Heart left ventricle (tissue), 16 donors: ENCODE measurements around the gene CNPY1. TPM values are rescaled to one million over a fixed set of nuclear protein-coding genes. Genes with fewer than 3 reads are reported as not detected.

Experiments
- ATAC-seq, 4 donors: fragments of 200-7000 bp; cut with Tn5 transposase; one replicate each; pipeline ENCODE4 v1.9.1; 2020 to 2022; ENCODE audit warnings: moderate library complexity in 4 of 4, mild to moderate bottlenecking in 3 of 4, moderate number of reproducible peaks in 1 of 4
- DNase-seq, 5 donors: peaks; one replicate each; pipeline ENCODE4 v3.0.0-alpha.2; 2020
- H3K27ac ChIP-seq, 12 donors: fragments of 200-600 bp; sonication (generic) in 4 of 12; one replicate each; pipeline versions ENCODE4 v1.5.0 to v1.8.0; 2016 to 2022; ENCODE audit warnings: mild to moderate bottlenecking in 2 of 12
- H3K27me3 ChIP-seq, 9 donors: fragments of 200-600 bp; sonication (generic) in 2 of 9; one replicate each; pipeline versions ENCODE4 v1.5.1 to v1.8.0; 2016 to 2022; ENCODE audit warnings: mild to moderate bottlenecking in 3 of 9
- H3K36me3 ChIP-seq, 9 donors: fragments of 200-600 bp; sonication (generic) in 2 of 9; one replicate each; pipeline versions ENCODE4 v1.5.0 to v1.8.0; 2018 to 2022; ENCODE audit warnings: mild to moderate bottlenecking in 2 of 9
- H3K4me1 ChIP-seq, 12 donors: fragments of 200-600 bp; sonication (generic) in 4 of 12; one replicate each; pipeline versions ENCODE4 v1.5.0 to v1.8.0; 2016 to 2022; ENCODE audit warnings: mild to moderate bottlenecking in 3 of 12
- H3K4me3 ChIP-seq, 12 donors: fragments of 200-600 bp; sonication (generic) in 4 of 12; one replicate each; pipeline versions ENCODE4 v1.5.0 to v1.8.0; 2017 to 2022; ENCODE audit warnings: mild to moderate bottlenecking in 9 of 12, moderate library complexity in 4 of 12
- H3K9me3 ChIP-seq, 12 donors: fragments of 200-600 bp; sonication (generic) in 4 of 12; one replicate each; pipeline versions ENCODE4 v1.5.0 to v1.8.0; 2016 to 2022; ENCODE audit warnings: mild to moderate bottlenecking in 1 of 12
- CTCF ChIP-seq, 12 donors: fragments of 200-600 bp; sonication (generic) in 4 of 12; IDR thresholded peaks; one replicate each; pipeline versions ENCODE4 v1.5.0 to v1.8.0; 2018 to 2022; ENCODE audit warnings: antibody characterized with exemption in 12 of 12, mild to moderate bottlenecking in 5 of 12
- POLR2A ChIP-seq, 2 donors: fragments of 450-650 bp; IDR thresholded peaks; one replicate each; pipeline ENCODE4 v1.6.1; 2017; ENCODE audit warnings: antibody characterized with exemption in 2 of 2, mild to moderate bottlenecking in 2 of 2, moderate library complexity in 2 of 2
- WGBS, 4 donors: extraction: QIAGEN DNeasy Blood & Tissue Kit in 2 of 4; methylation state at CpG; one replicate each; pipeline versions ENCODE4 v1.1.5 to v1.1.7; 2013 to 2018; 5-methylcytosine and 5-hydroxymethylcytosine counted together
- intact Hi-C, 10 donors: fragments of 100-400 bp; cut with DNase I; formaldehyde crosslinking; loops; one replicate each; pipeline versions ENCODE4 v1.11.1 to v1.14.2; 2022
- polyA plus RNA-seq, 2 donors: library from polyadenylated mRNA; stranded (reverse); fragments of 200-250 nt; gene quantifications; one replicate each; pipeline ENCODE4 v1.2.3, GENCODE V29; 2013
- total RNA-seq, 9 donors: library from RNA; depleted of rRNA in 2 of 9; stranded (reverse); fragments of >200 nt in 2 of 9; fragmentation: NEBNext Ultra II Directional in 3 of 9; extraction: Animal tissue kit (Norgen Biotek cat#: 25700) in 3 of 9; gene quantifications; one replicate each; pipeline versions ENCODE4 v1.1.0 to v1.2.4, GENCODE V29; 2016 to 2023
- donor health status: ischemic (EF 13 %, LVEDD 7.1; RV severe dilation, severe dysfunction).
- donor health status: healthy with polysubstance abuse.
- donor health status: DM: no; HTN: yes; CAD: no.
- donor health status: DM: no; HTN: no; CAD: no.
- donor health status: ischemic (EF 25% LVEDD 6.9; RV normal size, moderate dysfunction).
- donor health status: ischemic (EF 25% LVEDD 5.7; RV mildly dilated, moderate dysfunction).
- donor health status: healthy.
- donor health status: DM: yes; HTN: yes; CAD: no.
- donor health status: ischemic (EF 35%, LVEDD 5.7; RV mildly dilated, moderate dysfunction).
- donor health status: nonischemic (EF 11% LVEDD 7.7; RV severe dilation, severe dysfunction).
- donor health status: DM: yes; HTN: yes; CAD: no.
- donor health status: PGD.
- donor health status: ischemic (EF 29% LVEDD 5.4; RV normal size, mild dysfunction).
- donor health status: nonischemic (EF 23%, LVEDD 6.1; RV moderate dilation, normal function).

Gene CNPY1
- total and polyA plus RNA-seq, 11 donors: not detected

- intact Hi-C loops: loop anchor here in 1 of 10 donors (10.0 kb wide), 1 partner anchor 109 kb away; no protein-coding TSS in a partner anchor
- Histone ChIP-seq H3K36me3 (no peaks in the 10 kb centered on the region), H3K27ac (no peak overlapping the region), H3K27me3 (peaks cover 0 to 67% (median 28%) of the 10 kb centered on the region in 9 donors), H3K4me3 (no peak overlapping the region), H3K4me1 (no peaks in the 10 kb centered on the region), H3K9me3 (no peaks in the 10 kb centered on the region)
- 73 to 81% (median 75%) methylated on average over 11 of the region's 11 CpGs for WGBS, 4 donors
- TF ChIP-seq POLR2A (IDR thresholded peaks at IDR 0.05) (no peak), CTCF (IDR thresholded peaks at IDR 0.05) (peak in 1 of 12 donors; percentile 11)
- ATAC-seq (no peak), DNase-seq (no peak)
Observed at GRCh38 chr7:155524018-155524556, 22.3 kb downstream of the CNPY1 start.

- no peaks in the 10 kb centered on the region for H3K36me3 ChIP-seq
- H3K27ac ChIP-seq: no peak overlapping the region
- H3K27me3 ChIP-seq: peaks cover 0 to 69% (median 21%) of the 10 kb centered on the region in 9 donors
- TF ChIP-seq POLR2A (IDR thresholded peaks at IDR 0.05) (no peak), CTCF (IDR thresholded peaks at IDR 0.05) (no peak)
- DNase-seq (no peak), ATAC-seq (no peak)
- H3K9me3 ChIP-seq: no peaks in the 10 kb centered on the region
- no peaks in the 10 kb centered on the region for H3K4me1 ChIP-seq
- WGBS, 4 donors: 71 to 78% (median 77%) methylated on average over 16 of the region's 16 CpGs
- intact Hi-C loops: loop anchor here in 1 of 10 donors (10.0 kb wide), 1 partner anchor 108 kb away; no protein-coding TSS in a partner anchor
- no peak overlapping the region for H3K4me3 ChIP-seq
Observed at GRCh38 chr7:155523168-155523675, 23.1 kb downstream of the CNPY1 start.

GRCh38 chr7:155521743-155522398 lies 24.5 kb downstream of the CNPY1 start:
- peaks cover 0 to 69% (median 21%) of the 10 kb centered on the region in 9 donors for H3K27me3 ChIP-seq
- no peak overlapping the region for H3K27ac ChIP-seq
- DNase-seq (no peak), ATAC-seq (no peak)
- no peak overlapping the region for H3K4me3 ChIP-seq
- no peaks in the 10 kb centered on the region for H3K36me3 ChIP-seq
- H3K9me3 ChIP-seq: no peaks in the 10 kb centered on the region
- TF ChIP-seq CTCF (IDR thresholded peaks at IDR 0.05): no peak
- TF ChIP-seq POLR2A (IDR thresholded peaks at IDR 0.05): no peak
- intact Hi-C loops: loop anchor here in 1 of 10 donors (10.0 kb wide), 1 partner anchor 107 kb away; no protein-coding TSS in a partner anchor
- 86 to 92% (median 91%) methylated on average over 20 to 21 of the region's 21 CpGs for WGBS, 4 donors
- H3K4me1 ChIP-seq: no peaks in the 10 kb centered on the region

- 68 to 78% (median 72%) methylated on average over 14 of the region's 14 CpGs for WGBS, 4 donors
- DNase-seq (no peak), ATAC-seq (no peak)
- Histone ChIP-seq H3K36me3 (no peaks in the 10 kb centered on the region), H3K27me3 (peaks cover 0 to 69% (median 22%) of the 10 kb centered on the region in 9 donors), H3K27ac (no peak overlapping the region), H3K4me3 (no peak overlapping the region), H3K9me3 (no peaks in the 10 kb centered on the region), H3K4me1 (no peaks in the 10 kb centered on the region)
- intact Hi-C loops: loop anchor here in 1 of 10 donors (10.0 kb wide), 1 partner anchor 106 kb away; no protein-coding TSS in a partner anchor
- TF ChIP-seq POLR2A (IDR thresholded peaks at IDR 0.05) (no peak), CTCF (IDR thresholded peaks at IDR 0.05) (no peak)
Observed at GRCh38 chr7:155521007-155521742, 25.2 kb downstream of the CNPY1 start.
